PFSK-1 (cell line): Measurements from ENCODE around the gene POMGNT2.

Source experiments
- FOXP2 ChIP-seq: optimal IDR thresholded peaks from 2 replicates; pipeline ENCODE3; 2011; ENCODE audit warnings: borderline replicate concordance, control low read depth, inconsistent platforms; ENCODE audit not compliant: insufficient read depth; ENCODE audit errors: extremely low read length, extremely low read depth
- POLR2AphosphoS5 ChIP-seq: IDR thresholded peaks from 2 replicates; pipeline ENCODE4 v1.6.1; 2012; ENCODE audit warnings: low read depth, mild to moderate bottlenecking, control low read depth, low read length, moderate library complexity
- SIN3A ChIP-seq: IDR thresholded peaks from 2 replicates; pipeline ENCODE4 v1.6.1; 2012; ENCODE audit warnings: mild to moderate bottlenecking, low read length, moderate library complexity, borderline replicate concordance; ENCODE audit not compliant: insufficient read depth
- TAF1 ChIP-seq: IDR thresholded peaks from 2 replicates; pipeline ENCODE4 v1.6.1; 2012; ENCODE audit warnings: low read length, control low read depth, borderline replicate concordance; ENCODE audit not compliant: insufficient read depth

- TF ChIP-seq TAF1 (no peak), FOXP2 (no peak), POLR2AphosphoS5 (no peak), SIN3A (no peak)
These were observed 18.6 kb downstream of the POMGNT2 start for GRCh38 chr3:43087249-43087776.
